Rectal smooth muscle tissue (tissue), 1 donor: ENCODE data around the gene PDLIM4.
A peak's percentile ranks its signal among the peaks of the same experiment; 100 is the strongest.

ENCODE experiments used
- H3K27ac ChIP-seq: one replicate; pipeline ENCODE4 v1.7.0; 2013; ENCODE audit warnings: low read depth, low read length, inconsistent platforms
- H3K27me3 ChIP-seq: one replicate; pipeline ENCODE4 v1.7.0; 2013; ENCODE audit warnings: low read length; ENCODE audit not compliant: control insufficient read depth, insufficient read depth
- H3K36me3 ChIP-seq: one replicate; pipeline ENCODE4 v1.7.0; 2013; ENCODE audit warnings: low read length; ENCODE audit not compliant: control insufficient read depth, insufficient read depth
- H3K4me1 ChIP-seq: one replicate; pipeline ENCODE4 v1.7.0; 2013; ENCODE audit warnings: low read length; ENCODE audit not compliant: control insufficient read depth, insufficient read depth
- H3K4me3 ChIP-seq: one replicate; pipeline ENCODE4 v1.7.0; 2013; ENCODE audit warnings: low read length
- H3K9ac ChIP-seq: one replicate; pipeline ENCODE4 v1.7.0; 2013; ENCODE audit warnings: low read length

Gene PDLIM4

DNA sequence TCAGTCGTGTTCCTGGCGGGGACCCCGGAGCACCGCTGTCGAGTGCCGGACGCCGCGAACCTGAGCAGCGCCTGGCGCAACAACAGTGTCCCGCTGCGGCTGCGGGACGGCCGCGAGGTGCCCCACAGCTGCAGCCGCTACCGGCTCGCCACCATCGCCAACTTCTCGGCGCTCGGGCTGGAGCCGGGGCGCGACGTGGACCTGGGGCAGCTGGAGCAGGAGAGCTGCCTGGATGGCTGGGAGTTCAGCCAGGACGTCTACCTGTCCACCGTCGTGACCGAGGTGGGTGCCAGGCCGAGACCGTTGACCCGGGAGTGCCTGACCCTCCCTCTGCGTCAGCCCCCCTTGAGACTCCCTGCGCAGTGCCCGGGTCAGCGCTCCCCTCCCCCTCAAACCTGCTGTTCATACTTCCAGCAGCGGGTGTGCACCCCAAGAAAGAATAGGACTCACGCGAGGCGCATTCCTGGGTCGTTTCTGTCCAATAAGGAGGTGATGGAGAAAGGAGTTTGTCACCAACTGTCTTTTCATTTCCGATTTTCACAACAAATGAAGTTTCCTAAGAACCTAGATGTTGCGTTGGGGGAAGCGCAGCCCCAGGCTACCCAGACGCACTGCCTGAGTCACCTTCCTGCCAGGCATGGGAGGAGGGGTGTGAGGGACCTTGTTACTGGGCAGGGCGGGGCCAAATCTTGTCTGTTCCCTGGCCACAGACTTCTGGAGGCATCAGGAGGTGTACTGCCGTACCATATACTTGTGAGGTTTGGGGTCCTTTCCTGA, 37.4 kb downstream of the PDLIM4 start:
- peak overlapping the region; percentile 100 for H3K27ac ChIP-seq

DNA sequence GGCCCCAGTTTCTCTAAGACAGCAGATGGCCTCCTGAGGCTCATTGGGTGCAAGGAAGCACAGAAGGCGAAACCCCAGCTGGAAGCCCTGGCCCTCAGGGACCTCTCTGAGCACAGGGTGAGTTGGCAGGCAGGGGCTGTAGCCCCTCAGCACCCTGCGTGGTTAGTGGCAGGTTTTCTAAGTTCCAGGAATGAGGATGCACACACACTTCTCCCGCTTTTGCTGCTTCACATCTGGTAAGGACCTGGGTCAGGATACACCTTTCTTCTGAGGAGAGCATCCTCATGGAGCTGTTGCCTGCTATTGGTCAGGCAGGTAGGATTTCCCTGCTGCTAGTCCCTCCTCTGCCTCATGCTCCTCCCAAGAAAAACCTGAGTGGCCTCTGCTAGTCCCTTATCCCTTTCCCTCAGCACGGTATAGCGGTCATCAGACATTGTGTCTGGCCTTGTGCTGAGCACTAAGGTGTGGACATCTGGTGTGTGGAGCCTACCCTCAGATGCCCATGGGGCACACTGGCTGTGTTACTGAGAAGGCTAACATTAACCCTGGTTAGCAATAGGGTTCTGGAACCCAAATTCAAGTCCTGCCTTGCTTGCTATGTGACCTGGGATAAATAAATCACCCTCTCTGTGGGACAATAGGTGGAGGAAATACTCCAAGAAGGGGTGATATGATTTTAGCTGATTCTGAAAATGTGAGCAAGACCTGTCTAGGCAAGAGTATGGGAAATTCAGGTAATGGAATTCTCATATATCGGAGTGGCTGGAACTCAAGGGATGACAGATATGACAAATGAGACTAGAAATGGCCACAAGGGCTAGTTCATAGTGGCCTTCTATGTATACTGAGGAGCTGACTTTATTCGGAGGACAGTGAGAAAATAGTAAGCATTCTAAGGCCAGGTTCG, 38.3 kb downstream of the PDLIM4 start:
- Histone ChIP-seq H3K27ac (no peak overlapping the region), H3K36me3 (no peaks in the 10 kb centered on the region), H3K4me3 (peak overlapping the region; percentile 83), H3K4me1 (peaks cover 11% of the 10 kb centered on the region), H3K27me3 (no peaks in the 10 kb centered on the region), H3K9ac (no peak overlapping the region)

More for the DNA sequence above, 37.4 kb downstream of the PDLIM4 start:
- H3K4me1 ChIP-seq = peaks cover 11% of the 10 kb centered on the region
- H3K4me3 ChIP-seq = peak overlapping the region; percentile 83
- H3K36me3 ChIP-seq = no peaks in the 10 kb centered on the region
- H3K9ac ChIP-seq = peak overlapping the region; percentile 56
- H3K27me3 ChIP-seq = no peaks in the 10 kb centered on the region

DNA sequence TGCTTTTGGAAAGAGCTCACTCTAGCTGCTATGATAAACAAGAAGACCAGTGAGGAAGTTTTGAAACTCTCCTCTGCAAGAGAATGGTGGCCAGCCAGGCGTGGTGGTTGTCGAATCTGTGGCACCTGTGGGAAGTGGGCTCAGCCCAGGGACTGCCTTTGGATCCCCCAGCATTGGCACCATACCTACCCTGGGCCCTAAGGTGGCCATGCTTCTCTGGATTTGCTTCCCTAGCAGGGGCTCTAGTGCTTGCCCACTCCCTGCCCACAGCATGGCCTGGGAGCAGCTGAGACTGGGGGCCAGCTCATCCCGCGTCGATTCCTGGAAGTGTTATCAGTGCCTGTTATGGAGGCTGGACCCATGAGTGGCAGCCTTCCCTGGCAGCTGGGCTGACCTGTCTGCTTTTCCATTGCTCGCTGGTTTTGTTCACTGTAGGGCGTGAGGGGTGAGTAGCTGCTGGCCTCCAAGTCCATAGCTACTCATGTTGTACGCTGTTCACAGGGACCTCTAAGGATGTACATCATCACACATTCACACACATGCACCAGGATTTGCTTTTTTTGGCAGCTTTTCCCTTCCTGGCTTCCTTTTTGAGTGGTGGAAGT, 39.0 kb downstream of the PDLIM4 start:
- Histone ChIP-seq H3K4me3 (no peak overlapping the region), H3K4me1 (peaks cover 11% of the 10 kb centered on the region), H3K27ac (no peak overlapping the region), H3K27me3 (no peaks in the 10 kb centered on the region), H3K36me3 (no peaks in the 10 kb centered on the region), H3K9ac (no peak overlapping the region)

DNA sequence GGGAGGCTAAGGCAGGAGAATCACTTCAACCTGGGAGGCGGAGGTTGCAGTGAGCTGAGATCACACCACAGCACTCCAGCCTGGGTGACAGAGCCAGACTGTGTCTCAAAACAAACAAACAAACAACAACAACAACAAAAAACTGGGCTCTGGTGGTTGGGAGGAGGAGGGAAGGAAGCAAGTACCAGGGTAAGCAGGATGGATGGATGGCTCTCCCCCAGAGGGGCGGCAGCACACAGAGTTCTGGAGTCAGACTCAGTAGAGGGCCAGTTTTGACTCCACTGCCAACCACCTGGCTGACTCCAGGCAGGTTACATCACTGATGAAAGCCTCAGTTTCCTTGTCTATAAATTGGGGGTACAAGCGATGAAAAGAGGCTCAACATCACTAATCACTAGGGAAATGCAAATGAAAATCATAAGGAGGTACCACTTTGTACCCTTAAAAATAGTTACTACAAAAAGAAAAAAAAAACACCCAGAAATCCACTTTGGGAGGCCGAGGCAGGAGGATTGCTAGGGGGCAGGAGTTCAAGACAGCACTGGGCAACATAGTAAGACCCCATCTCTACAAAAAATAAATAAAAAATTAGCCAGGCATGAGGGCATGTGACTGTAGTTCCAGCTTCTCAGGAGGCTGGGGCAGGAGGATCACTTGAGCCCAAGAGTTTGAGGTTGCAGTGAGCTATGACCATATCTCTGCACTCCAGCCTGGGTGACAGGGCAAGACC, 39.9 kb downstream of the PDLIM4 start:
- no peak overlapping the region for H3K4me3 ChIP-seq
- H3K27me3 ChIP-seq = no peaks in the 10 kb centered on the region
- no peaks in the 10 kb centered on the region for H3K36me3 ChIP-seq
- H3K4me1 ChIP-seq = peaks cover 11% of the 10 kb centered on the region
- no peak overlapping the region for H3K27ac ChIP-seq
- H3K9ac ChIP-seq = no peak overlapping the region

DNA sequence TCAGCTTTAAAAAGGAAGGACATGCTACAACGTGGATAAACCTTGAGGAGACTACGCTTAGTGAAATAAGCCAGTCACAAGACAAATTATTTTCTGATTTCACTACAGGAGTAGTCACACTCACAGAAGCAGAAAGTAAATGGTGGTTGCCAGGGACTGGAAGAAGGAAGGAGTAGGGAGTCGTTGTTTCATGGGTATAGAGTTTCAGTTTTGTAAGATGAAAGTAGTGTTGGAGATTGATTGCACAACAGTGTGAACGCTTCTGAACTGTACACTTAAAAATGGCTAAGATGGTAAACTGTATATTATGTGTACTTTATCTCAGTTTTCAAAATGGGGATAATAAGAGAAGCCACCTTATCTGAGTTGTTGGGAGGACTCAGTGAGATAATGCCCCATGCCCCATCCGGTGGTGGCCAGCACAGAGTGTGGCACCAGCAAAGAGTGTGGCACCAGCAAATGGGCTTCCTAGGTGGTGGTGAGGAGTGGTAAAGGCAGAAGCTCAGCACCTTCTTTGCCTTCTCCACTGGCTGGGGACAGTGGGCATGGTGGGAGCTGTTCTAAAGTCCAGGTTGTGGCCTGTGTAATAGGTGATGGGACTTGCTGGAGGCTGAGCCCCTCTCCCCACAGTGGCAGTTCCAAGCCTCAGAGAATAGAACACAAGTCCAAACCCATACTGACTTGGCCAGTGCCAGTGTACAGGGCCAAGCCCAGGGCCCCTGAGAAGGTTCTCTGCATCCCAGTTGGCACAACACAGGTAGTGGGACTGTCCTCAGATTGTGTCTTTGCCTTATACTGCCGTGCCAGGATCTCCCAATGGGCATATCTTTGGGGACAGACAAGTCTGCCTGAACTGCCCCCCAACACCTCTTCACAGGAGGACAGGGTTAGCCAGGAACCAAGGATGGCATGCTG, 41.1 kb downstream of the PDLIM4 start:
- Histone ChIP-seq H3K36me3 (no peaks in the 10 kb centered on the region), H3K9ac (no peak overlapping the region), H3K4me3 (no peak overlapping the region), H3K4me1 (peaks cover 3% of the 10 kb centered on the region), H3K27ac (no peak overlapping the region), H3K27me3 (no peaks in the 10 kb centered on the region)

DNA sequence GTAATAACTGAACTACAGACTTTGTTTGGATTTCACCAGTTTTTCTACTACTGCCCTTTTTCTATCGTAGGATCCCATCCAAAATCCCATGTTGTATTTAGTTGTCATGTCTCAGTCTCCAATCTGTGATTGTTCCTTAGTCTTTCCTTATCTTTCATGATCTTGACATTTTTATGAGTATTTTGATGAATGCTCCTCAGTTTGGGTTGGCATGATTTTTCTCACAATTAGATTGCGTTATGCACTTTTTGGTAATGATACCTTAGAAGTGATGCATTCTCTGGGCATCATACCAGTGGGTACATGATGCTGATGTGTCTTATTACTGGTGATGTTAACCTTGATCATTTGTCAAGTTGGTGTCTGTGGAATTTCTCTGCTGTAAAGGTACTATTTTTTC, 42.4 kb downstream of the PDLIM4 start:
- H3K9ac ChIP-seq = no peak overlapping the region
- no peak overlapping the region for H3K4me3 ChIP-seq
- H3K4me1 ChIP-seq = peaks cover 2% of the 10 kb centered on the region
- H3K36me3 ChIP-seq = no peaks in the 10 kb centered on the region
- H3K27me3 ChIP-seq = no peaks in the 10 kb centered on the region
- H3K27ac ChIP-seq = no peak overlapping the region

DNA sequence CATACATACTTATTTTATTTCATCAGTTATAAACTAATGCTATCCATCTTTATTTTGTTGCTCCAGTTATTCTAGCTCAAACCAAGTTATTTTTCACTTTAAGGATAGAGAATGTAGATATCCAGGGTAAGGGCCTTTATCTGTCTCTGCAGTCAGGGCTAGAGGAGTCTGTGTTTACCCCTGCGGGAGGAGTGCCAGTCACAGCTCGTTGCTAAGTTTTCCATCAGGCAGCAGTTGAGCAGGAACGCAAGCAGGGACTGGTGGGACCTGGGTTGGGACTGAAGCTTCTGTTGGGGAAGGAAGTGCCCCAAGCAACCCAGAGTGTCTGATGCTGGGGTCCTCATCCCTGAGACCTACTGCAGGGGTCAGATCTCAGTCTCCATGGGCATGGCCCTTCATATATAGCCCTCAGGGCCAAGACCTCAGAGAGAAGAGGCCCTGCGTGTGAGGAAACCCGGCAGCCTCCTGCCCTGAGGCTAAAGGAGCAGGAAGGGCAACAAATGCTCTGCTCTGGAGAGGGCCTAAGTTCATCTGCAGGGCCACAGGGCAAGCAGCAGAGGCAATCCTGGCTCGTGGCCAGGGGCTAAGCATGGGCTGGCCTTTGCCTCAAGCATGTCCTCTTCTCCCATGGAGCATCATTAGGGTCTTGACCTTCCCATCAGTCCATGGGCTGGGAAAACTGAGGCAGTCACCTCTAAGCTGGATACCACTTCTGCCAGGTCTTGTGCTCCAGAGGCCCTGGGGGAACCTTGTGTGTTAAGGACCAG, 43.3 kb downstream of the PDLIM4 start:
- Histone ChIP-seq H3K4me3 (no peak overlapping the region), H3K4me1 (no peaks in the 10 kb centered on the region), H3K27me3 (no peaks in the 10 kb centered on the region), H3K27ac (no peak overlapping the region), H3K36me3 (no peaks in the 10 kb centered on the region), H3K9ac (no peak overlapping the region)

DNA sequence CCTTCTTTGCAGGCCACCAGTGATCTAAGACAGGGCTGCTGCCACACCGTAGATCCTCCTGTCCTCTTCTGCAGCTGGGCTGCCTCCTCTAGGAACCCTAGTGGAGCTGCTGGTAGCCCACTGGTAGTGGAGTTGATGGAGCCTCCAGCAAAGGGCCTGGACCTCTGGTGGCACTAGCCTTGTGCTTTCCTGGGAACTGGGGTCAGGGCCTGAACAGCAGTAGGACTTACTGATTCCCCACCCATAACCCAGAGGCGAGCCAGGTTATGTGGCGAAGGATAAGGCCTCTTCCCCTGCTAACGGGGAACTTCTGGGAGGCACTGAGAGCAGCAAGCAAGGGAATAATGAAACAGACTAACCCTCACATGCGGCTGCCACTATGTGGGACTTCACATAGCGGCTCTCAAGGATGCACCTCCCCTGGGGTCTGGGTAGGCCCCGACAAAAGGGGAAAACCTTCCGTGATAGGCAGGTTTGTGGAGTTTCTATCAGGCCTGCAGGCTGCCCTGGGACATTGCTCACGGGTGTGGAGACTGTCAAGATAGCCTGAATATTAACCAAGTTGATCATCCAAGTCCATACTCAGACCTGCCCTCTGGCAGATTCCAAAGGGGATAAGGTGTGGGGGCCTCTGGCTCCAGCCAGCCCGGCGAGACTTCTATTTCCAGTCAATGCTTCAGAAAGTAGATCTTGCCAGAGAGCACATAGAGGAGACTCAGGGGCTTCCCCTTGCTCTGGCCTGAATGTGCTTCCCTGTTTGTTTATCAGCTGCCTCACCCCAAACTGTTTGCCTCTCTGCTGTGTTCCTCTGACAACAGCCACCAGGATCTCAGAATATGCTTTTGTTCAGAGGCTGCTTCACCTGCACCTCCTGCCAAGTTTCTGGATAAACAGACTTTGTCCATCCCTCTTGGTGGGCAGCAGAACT, 44.1 kb downstream of the PDLIM4 start:
- no peak overlapping the region for H3K4me3 ChIP-seq
- H3K4me1 ChIP-seq = no peaks in the 10 kb centered on the region
- H3K27me3 ChIP-seq = no peaks in the 10 kb centered on the region
- H3K9ac ChIP-seq = no peak overlapping the region
- no peak overlapping the region for H3K27ac ChIP-seq
- H3K36me3 ChIP-seq = no peaks in the 10 kb centered on the region

DNA sequence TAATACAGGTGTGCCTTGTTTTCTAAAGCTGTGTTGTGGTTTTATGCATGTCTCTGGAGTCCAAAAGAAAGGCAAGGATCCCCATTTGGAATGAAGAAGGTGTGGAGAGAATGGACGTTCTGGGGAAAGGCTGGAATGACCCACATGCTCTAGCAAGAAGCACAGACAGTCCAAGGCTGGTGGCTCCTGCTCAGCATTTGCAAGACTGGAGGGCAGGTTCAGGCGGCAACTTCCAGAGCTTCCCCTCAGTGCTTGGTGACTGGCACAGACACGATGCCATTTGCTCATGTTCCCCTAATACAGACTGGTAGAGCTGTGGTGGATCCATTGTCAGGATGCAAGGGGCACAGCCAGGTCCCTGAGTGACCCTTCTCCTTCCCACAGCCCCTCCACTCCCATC, 44.9 kb downstream of the PDLIM4 start:
- Histone ChIP-seq H3K4me3 (no peak overlapping the region), H3K27ac (no peak overlapping the region), H3K36me3 (no peaks in the 10 kb centered on the region), H3K27me3 (no peaks in the 10 kb centered on the region), H3K4me1 (no peaks in the 10 kb centered on the region), H3K9ac (no peak overlapping the region)

DNA sequence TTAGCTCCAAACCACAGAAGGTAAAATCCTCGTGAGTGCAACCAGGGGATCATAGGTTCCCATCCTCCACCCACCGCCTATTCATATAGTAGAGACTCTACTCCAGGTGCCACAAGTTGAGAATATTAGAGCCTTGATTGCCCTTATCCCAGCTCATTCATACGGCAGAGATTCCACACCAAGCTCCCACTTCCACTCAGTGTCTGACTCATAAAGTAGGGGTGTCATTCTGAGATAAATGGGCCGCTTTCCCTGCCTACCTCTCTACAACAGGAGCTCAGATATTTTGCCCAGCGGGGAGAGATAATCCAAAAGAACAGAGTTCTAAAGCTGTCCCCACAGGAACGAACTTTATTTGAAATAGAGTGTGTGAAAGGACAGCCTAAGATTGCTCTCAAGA, 46.1 kb downstream of the PDLIM4 start:
- Histone ChIP-seq H3K4me1 (no peaks in the 10 kb centered on the region), H3K36me3 (no peaks in the 10 kb centered on the region), H3K27me3 (no peaks in the 10 kb centered on the region), H3K27ac (no peak overlapping the region), H3K4me3 (no peak overlapping the region), H3K9ac (no peak overlapping the region)
